SHP77 treated with DMSO at 0.1 percent for 48 hours (cell line): ENCODE results near the gene CSNK1G1.
"Not testable (repeated sequence)": the region's sequence is repeated elsewhere in the genome, so short reads cannot be mapped to it uniquely, and the experiment has no call there.

Source experiments
- DNase-seq: peaks from one replicate; lab custom pipeline; 2025; lab: John Stamatoyannopoulos, UW

The CSNK1G1 gene

DNA sequence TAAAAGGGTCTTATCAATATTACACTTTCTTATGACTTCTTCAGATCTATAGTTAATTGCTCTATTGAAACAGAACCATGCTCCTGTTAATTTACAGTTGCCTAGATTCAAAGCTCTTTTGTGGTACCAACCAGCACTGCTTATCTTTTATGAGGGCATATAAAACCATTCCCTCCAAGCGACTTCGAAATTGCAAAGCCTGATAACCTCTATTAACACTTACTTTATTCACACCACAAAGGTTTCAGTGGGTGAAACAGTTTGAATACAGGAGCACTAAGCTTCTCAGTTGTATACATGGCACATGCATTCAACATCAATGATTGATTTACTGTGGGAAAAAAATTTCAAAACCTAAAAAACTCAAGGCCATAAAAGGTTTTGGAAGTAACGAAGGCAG lies 118.3 kb downstream of the CSNK1G1 start:
- no peak for DNase-seq

DNA sequence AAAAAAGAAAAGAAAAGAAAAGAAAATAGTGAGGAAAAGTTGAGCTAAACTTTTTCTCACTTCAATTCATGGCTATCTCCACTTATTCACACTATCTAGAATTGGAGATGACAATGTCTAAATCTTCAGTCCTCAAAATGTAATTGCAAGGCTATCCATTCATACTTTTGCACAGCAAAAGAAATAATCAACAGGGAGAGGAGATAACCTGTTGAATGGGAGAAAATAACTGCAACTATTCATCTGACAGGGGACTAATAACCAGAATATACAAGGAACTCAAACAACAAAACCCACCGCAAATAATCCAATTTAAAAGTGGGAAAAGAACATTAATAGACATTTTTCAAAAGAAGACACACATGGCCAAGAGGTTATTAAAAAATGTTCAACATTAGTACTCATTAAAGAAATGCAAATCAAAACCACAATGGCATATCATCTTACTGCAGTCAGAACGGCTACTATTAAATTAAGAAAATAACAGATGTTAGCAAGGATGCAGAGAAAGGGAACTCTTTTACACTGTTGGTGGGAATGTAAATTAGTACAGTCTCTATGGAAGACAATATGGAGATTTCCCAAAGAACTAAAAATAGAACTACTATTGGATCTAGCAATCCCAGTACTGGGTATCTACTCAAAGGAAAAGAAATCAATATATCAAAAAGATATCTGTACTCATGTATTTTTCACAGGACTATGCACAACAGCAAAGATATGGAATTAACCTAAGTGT lies 119.6 kb downstream of the CSNK1G1 start:
- no peak for DNase-seq

DNA sequence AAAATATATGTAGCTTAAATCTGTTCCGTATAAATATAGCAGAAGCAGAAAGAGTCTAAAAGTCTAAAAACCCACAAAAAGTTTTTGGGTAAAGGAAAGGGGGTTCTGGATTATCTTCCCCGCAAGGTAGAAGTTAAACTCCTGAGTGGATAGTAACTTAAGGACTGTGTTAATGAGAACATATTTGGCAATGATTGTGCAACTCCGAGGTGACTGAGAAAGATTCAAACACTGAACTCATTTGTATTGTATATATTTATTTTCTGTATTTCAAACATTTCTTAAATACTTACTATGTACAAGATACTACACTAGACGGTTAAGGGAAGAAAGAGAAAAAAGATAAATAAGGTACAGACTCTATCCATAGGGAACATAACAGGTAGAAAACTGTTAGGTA lies 120.4 kb downstream of the CSNK1G1 start:
- no peak for DNase-seq

DNA sequence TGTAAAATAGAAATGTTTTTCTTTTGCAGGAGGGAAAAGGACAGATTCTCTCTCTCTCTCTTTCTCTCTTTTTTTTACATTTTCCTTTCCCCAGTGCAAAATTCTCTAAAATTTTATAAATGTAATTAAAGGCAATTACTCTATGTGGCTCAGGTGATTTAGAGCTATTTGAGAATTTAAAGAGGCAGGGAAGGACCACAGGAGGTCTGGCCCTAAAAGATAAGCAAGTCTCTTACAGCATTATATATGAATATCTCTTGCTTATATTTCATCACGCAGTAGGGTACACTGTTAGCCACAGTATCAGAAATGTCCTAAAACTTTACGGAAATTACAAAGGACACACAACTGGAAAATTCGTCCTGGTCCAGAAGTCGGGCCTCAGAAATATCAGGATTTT lies 122.7 kb downstream of the CSNK1G1 start:
- DNase-seq = no peak

DNA sequence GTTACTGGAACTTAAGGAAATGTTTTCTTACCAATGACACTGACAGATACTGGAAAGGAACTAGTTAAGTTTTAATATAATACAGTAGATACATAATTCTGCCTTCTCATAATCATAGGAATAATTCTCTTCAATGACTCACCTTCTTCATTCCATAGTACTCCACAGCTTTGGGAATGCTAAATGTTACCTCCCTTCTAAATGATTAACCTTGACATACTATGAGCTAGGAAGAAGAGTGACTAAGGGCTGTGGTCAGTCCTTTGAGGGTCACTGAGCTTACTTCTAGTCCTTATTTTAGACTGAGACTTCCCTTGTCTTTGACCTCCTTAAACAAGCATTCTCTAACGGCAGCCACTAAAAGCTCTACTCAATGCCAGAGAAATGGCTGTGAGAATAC lies 123.6 kb downstream of the CSNK1G1 start:
- no peak for DNase-seq

DNA sequence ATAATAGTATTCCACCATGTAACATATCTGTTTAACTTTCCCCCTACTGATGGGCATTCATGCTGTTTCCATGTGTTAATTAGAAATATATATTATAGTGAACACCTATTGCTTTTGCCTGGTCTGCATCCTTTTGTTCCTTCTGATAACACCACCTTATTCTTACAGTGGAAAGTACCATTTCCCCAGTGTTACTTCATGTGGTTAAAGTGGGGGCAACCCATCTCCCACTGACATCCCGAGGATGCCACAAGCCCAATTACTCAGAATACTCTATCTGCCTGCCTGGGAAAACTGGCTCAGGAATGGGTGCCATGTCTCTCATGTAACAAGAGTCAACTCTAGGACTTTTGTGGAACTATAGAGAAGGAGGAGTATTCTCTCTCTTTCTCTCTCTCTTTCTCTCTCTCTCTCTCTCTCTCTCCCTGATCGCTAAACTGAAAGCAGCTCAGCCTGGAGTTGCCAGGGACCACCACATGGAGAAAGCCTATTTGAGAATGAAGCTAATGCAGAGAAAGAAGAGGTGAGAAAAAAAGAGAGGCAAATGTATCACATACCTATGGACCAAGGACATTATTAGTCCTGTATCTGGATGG lies 126.7 kb downstream of the CSNK1G1 start:
- no peak for DNase-seq

DNA sequence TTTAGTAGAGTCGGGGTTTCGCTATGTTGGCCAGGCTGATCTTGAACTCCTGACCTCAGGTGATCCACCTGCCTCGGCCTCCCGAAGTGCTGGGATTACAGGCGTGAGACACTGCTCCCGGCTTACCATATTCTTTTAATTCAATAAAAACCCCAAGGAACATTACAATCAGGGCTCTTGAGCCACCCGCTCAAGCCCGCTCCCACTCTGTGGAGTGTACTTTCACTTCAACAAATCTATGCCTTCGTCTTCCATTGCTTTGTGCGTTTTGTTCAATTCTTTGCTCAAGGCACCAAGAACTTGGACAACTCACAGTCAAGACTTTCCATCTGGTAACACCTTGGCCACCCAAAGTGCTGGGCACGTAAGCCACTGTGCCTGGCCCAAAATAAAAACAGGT lies 130.2 kb downstream of the CSNK1G1 start:
- DNase-seq = no peak

DNA sequence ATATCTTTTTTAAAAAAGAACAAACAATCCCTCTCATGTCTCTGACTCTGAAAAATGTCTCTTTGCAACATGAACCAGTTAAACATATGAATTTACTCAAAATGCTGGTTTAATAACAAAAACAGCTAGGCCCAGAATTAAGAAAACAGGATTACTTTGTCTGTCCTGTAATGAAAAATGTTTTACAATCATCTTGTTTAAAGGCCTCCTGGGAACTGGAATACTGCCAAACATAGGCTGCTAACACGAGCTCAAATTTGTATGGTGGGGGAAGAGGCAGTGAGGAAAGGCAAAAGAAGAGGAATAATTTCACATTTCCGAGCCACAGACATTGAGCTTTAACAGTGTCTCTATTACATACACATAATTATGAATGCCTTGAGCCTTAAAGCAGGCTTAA lies 131.5 kb downstream of the CSNK1G1 start:
- DNase-seq = no peak

DNA sequence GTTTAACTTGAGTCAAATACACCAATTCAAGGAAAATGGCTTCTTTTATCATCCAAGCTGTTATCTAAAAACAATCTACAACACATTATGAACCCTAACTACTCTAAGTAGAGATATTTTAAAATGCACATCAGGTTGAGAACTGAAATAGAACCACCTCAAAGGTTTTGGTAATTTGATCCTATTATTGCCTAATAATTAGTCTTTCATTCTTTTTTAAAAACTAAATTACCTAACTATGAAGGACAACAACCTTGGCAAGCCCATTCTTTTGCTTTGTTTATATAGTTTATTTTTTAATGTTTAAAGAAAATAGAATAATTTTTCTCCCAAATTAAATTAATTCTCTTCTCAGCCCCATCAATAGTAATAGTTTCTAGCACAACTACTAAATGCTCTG lies 132.1 kb downstream of the CSNK1G1 start:
- no peak for DNase-seq

DNA sequence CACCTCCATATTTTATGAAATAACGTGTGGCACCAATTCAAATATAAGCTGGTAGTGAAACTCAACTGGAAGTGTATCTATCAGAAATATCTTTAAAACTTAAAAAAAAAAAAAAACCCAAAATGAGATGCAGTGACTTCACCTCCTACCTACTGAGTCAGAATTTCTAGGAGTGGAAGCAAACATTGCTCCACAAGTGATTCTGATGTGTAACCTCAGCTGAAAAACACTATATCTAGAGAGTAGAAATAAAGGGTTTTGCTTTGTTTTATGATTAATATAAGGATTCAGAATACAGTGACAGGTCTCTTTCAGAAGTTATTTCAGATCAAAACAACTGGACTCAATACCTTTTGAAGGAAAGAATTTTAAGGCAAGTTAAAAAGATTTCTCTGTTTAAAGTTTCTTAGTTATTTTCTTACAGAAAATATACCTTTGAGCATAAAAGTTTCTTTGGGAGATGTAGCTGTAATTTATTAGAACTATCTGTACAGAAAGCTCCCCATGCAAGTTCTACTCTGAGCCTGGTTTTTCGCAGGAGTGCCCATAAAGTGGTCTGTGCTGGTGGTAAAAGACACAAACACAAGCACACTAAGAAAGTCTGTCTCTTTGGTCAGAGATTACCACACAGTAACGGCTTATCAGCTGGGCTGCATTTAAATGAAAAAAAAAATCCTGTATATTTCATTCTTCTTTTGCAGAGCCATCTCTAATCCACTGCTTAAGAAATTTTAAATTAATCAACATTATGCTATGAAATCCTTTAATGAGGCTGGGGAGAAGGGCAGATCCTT lies 133.2 kb downstream of the CSNK1G1 start:
- no peak for DNase-seq

DNA sequence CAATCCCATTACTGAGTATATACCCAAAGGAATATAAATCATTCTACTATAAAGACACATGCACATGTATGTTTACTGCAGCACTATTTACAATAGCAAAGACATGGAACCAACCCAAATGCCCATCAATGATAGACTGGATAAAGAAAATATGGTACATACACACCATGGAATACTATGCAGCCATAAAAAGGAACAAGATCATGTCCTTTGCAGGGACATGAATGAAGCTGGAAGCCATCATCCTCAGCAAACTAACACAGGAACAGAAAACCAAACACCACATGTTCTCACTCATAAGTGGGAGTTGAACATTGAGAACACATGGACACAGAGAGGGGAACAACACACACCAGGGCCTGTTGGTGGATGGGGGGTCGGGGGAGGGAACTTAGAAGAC lies 134.1 kb downstream of the CSNK1G1 start:
- not testable (repeated sequence) for DNase-seq

DNA sequence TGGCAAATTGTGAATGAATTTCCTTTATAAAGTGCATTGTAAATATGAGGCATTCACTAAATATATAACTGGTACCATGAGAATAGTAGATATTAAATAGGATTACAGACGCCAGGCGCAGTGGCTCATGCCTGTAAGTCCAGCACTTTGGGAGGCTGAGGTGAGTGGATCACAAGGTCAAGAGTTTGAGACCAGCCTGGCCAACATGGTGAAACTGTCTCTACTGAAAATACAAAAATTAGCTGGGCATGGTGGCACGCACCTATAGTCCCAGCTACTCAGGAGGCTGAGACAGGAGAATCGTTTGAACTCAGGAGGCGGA lies 138.6 kb downstream of the CSNK1G1 start:
- not testable (repeated sequence) for DNase-seq

DNA sequence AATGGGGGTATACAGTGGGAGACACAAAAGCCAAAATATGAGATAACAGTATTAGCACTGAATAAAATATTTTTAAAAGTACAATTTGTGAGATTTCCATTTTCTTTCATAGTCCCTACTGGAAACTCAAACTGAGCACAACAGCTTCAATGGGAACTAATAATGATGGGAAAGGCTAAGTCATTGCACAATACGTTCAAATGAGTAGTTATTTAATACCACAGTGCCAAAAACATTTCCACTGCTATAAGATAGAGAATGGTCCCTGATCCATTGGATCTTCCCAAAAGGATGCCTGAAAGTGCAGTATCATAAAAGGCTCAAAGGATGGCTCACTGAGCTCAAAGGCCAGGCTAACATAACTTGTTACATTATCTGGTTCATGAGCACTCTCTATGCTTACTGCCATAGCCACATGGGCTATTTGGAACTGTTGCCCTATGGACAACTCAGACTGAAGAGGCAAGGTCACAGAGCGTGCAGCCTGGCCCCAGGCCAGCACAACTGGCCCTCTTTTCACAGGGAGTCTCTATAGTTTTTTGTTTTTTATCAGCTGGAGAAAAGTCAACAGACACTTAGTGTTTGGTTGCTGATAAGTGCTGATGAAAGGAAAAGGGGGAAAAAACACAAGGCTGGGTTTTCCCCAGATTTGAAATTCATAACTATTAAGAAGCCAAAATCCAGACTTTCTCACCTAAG lies 139.1 kb downstream of the CSNK1G1 start:
- no peak for DNase-seq

DNA sequence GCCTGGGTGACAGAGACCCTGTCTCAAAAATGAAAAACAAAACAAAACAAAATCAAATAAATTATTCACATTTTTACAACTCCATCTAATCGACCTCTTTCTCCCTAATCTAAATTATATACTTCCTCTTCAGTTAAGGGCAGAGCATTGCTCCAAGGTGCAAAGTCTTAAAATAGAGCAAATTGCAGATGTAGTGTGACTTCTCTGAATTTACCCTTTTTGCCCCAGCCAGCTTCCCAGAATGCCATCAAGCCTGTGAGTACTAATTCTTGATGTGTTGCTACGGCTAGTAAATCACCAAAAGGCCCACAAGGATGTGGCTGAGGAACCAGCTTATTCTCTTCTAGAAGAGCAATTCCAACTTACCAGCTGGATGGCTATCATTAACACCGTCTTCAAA lies 139.8 kb downstream of the CSNK1G1 start:
- no peak for DNase-seq

DNA sequence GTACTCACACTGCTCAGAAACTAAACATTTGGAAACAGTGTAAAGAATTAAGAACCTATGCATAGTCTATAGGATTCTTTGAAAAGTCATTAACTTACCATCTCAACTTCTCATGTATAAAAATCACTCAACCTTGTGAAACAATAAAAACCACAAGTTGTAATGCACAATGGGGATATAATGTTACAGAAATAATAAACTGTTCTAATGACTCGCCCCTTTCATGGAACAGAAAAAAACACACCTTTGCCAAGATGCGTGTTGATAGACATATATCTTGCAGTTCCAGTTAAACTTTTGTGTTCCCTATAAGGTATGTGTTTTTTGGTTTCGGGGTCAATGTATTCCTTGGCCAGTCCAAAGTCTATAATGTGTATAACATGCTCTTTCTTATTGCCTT lies 142.3 kb downstream of the CSNK1G1 start:
- no peak for DNase-seq

DNA sequence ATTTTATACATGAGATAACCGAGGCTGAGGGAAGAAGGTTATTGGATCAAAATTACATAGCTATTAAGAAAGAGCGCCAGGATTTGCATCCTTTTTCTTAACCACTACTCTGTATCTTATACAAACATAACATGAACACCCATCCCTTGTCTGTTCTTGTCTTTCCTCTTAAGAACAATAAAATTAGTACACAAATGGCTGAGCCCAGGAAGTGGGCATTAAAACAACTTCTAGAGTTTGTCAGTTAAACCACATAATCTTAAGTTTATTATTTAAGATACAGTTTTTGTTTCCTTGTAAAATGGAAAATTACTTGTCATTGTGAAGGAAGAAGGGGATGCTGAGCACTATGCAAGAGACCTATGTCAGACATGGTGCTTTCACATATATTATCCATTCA lies 144.3 kb downstream of the CSNK1G1 start:
- DNase-seq = no peak

DNA sequence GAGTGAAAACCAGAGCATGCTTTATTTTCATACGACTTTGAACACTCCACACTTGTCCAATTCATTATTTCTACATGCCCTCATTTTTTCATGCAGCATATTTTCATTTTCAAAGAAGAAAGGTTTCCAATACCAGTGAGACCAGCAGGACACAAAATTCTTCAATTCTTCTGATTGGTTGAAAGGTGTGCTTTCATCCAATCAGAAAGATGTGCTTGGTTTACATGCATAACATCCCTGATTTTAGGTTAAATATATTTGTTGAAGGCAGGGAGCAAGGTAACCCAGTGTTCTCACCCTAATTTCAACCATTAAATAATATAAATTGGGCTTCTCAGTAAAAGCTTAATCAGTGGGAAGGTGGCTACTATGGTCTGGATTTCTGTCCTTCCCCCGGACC lies 145.6 kb downstream of the CSNK1G1 start:
- DNase-seq = no peak

DNA sequence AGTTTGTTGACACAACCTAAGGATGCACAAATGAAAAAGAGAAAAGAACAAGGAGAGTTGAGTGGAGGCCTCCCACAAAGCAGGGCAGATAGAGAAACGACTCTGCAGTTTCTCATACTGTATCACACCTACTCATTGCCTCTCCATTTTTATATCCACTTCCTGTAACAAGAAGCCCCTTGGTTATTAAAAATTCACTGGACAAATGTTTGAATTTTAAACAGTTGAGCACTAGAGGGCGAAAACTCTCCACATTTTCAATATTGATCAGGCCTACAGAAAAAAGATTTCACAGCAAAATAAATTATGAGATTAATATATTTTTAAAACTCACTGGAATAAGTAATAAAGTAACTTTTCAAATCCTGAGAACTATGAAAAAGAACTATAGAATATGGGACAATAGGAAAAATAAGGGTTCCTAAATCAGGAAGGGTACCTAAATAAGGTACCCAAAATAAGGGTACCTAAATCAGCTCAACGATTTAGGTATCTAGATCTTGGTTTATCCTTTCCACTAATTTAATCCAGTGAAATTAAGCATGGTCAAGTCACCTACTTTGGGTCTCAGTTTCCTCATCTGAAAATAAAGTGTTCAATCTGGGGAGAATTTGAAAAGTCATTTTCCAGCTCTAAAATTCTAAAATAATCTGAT lies 146.2 kb downstream of the CSNK1G1 start:
- no peak for DNase-seq

DNA sequence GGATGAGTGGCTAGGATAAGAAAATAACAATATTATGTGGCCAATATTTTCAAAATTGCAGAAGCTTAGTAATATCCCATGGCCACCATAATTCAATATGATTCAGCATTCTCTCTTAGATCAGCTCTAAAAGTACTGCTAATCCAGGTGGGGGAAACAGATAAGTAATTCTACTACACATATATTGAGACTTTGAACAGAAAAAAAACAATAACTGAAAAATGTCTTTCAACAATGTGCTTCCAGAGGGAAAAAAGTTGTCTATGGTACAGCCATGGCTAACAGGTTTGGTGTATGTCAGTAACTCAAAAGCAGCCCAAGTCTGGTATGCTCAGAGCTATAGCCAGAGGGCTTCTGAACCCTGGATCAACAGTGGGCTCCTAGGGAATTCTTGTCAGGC lies 150.8 kb downstream of the CSNK1G1 start:
- no peak for DNase-seq

DNA sequence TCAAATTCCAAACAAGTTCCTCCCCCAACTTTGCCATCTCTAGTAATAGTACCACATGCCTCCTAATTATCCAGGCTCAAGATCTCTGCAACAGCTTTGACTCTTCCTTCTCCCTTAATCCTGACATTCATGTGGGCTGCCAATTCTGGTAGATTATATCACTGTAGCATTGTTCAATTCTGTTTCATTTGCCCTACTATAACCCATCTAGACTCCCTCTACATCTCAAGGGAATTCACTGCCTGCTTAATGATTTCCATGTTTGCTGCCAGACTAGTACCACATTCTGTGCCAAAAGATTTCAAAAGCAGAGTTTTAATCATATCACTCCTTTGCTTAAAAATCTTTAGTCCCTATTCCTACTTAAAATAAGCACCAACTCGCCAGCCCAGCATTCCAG lies 158.5 kb downstream of the CSNK1G1 start:
- no peak for DNase-seq

DNA sequence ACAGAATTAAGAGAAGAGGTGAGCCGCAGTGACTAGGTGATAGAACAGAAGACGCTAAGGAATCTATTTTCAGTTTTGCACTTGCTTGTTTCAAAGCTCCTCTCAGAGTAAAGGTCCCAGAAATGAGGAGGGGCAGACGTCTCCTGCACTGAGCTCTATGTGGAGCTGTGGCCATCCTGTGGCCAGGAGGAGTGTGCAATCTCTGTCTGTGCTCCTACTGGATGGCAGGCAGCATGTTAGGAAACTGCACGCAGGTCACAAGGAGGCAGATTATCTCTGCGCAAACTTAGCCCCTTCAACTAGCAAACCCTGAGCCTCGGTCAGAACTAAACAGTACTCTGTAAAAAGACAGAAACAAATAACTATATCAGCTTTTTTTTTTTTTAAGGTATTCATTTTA lies 162.0 kb downstream of the CSNK1G1 start:
- DNase-seq = no peak
